K562 (cell line): ENCODE results near the gene TTLL3. TPM values are rescaled to one million over a fixed set of nuclear protein-coding genes. Genes with fewer than 3 reads are reported as not detected.

ENCODE experiments used
- ADNP ChIP-seq: fragments of 200-800 bp; sonication (Bioruptor generic); IDR thresholded peaks from 2 replicates; pipeline ENCODE4 v1.6.1; 2016; ENCODE audit warnings: missing genetic modification characterization, missing compliant biosample characterization
- CBX5 ChIP-seq: IDR thresholded peaks from 2 replicates; pipeline ENCODE4 v1.6.1; 2014; ENCODE audit warnings: low read depth, borderline replicate concordance
- CEBPZ ChIP-seq: fragments of 150-350 bp; IDR thresholded peaks from 2 replicates; pipeline ENCODE4 v1.6.1; 2014; ENCODE audit warnings: low read depth, mild to moderate bottlenecking, low read length, borderline replicate concordance
- CHD4 ChIP-seq: fragments of 200-600 bp; sonication (generic); IDR thresholded peaks from 3 replicates; pipeline ENCODE4 v1.6.1; 2012; ENCODE audit warnings: low read depth, mild to moderate bottlenecking, mixed read lengths, low read length, inconsistent platforms; ENCODE audit not compliant: insufficient read depth, insufficient replicate concordance, poor library complexity, severe bottlenecking
- E2F1 ChIP-seq: sonication (generic); formaldehyde crosslinking; IDR thresholded peaks from 2 replicates; pipeline ENCODE4 v1.8.1; 2023; ENCODE audit warnings: mild to moderate bottlenecking, missing genetic modification reagents, moderate library complexity
- FIP1L1 ChIP-seq: fragments of 200-400 bp; formaldehyde crosslinking; IDR thresholded peaks from 2 replicates; pipeline ENCODE4 v1.6.1; 2018; ENCODE audit warnings: mild to moderate bottlenecking, low read depth, low read length; ENCODE audit not compliant: poor library complexity, severe bottlenecking
- FOS ChIP-seq: IDR thresholded peaks from 3 replicates; pipeline ENCODE4 v1.6.1; 2011; ENCODE audit not compliant: insufficient read length; ENCODE audit errors: extremely low read depth
- GTF2F1 ChIP-seq: IDR thresholded peaks from 2 replicates; pipeline ENCODE4 v1.6.1; 2011; ENCODE audit warnings: low read depth, low read length, improper control_type of control experiment
- HDAC1 ChIP-seq, 2 experiments: fragments of 450-650 bp; IDR thresholded peaks; 2 replicates each; pipeline ENCODE4 v1.6.1; 2016 to 2017; ENCODE audit warnings: inconsistent platforms in 1 of 2, mild to moderate bottlenecking in 1 of 2, moderate library complexity in 1 of 2
- MLLT1 ChIP-seq, 2 experiments: fragments of 450-650 bp; IDR thresholded peaks; 2 replicates each; pipeline ENCODE4 v1.6.1; 2016
- RBBP5 ChIP-seq: fragments of 200-600 bp; sonication (generic); IDR thresholded peaks from 2 replicates; pipeline ENCODE4 v1.6.1; 2012; ENCODE audit warnings: borderline replicate concordance, mild to moderate bottlenecking, low read length, control low read depth, inconsistent platforms; ENCODE audit not compliant: insufficient read depth, poor library complexity, severe bottlenecking
- SIN3B ChIP-seq: fragments of 450-650 bp; IDR thresholded peaks from 2 replicates; pipeline ENCODE4 v1.6.1; 2017; ENCODE audit warnings: low read depth, mild to moderate bottlenecking, moderate library complexity
- SMAD4 ChIP-seq: fragments of 250-450 bp; sonication (Bioruptor Pico); conservative IDR thresholded peaks from 2 replicates; pipeline ENCODE4 v1.8.0; 2021; ENCODE audit warnings: inconsistent platforms, mild to moderate bottlenecking, moderate library complexity
- STAT5A ChIP-seq: IDR thresholded peaks from 2 replicates; pipeline ENCODE4 v1.6.1; 2012; ENCODE audit warnings: low read length, inconsistent platforms, borderline replicate concordance
- STAT6 ChIP-seq: sonication (generic); formaldehyde crosslinking; IDR thresholded peaks from 2 replicates; pipeline ENCODE4 v1.8.1; 2023; ENCODE audit warnings: mild to moderate bottlenecking, missing genetic modification reagents
- THRAP3 ChIP-seq: fragments of 450-650 bp; IDR thresholded peaks from 2 replicates; pipeline ENCODE4 v1.6.1; 2016; ENCODE audit warnings: mild to moderate bottlenecking, inconsistent platforms, borderline replicate concordance
- ZC3H11A ChIP-seq: IDR thresholded peaks from 2 replicates; pipeline ENCODE4 v1.6.1; 2012; ENCODE audit warnings: low read depth, low read length, improper control_type of control experiment
- ZNF124 ChIP-seq: sonication (generic); formaldehyde crosslinking; IDR thresholded peaks from 2 replicates; pipeline ENCODE4 v1.8.1; 2022; ENCODE audit warnings: missing genetic modification reagents
- polyA plus RNA-seq, 8 experiments: library from polyadenylated mRNA; depleted of rRNA in 4 of 8; stranded (reverse) in 5 of 8; unstranded in 3 of 8; fragments of >200 nt; fragmentation: Nextera tagmentation in 2 of 8; fragmentation: Illumina TruSeq in 1 of 8; extraction: Ambion mirVana in 2 of 8; extraction: Trizol in 1 of 8; gene quantifications; 2 replicates each; pipeline versions ENCODE4 v1.2.1 to v1.2.3, GENCODE V29; 2011 to 2014; ENCODE audit warnings: inconsistent platforms in 1 of 8, missing spikeins in 1 of 8
- total RNA-seq, 7 experiments: library from RNA; depleted of rRNA in 6 of 7; stranded (reverse); fragments of >200 nt in 6 of 7; fragmentation: Illumina TruSeq in 2 of 7; extraction: Trizol in 2 of 7; gene quantifications; 2 replicates each; pipeline versions ENCODE4 v1.2.1 to v1.2.3, GENCODE V29; 2011 to 2021; ENCODE audit warnings: low replicate concordance in 1 of 7

The TTLL3 gene
- total and polyA plus RNA-seq, 9 of the 15 experiments (the other 6 are each of a cell fraction or from before 2014, with no cell fraction given) = 8.9 to 106 (median 33.2) TPM

- TF ChIP-seq STAT6 (CRISPR knock-in tag) = peak; percentile 18; the same call in 1 of the 2 replicates
- no peak for TF ChIP-seq FOS
- no peak for TF ChIP-seq CHD4
- TF ChIP-seq ZNF124 (CRISPR knock-in tag) = no peak
- peak; percentile 29 for TF ChIP-seq FIP1L1
- TF ChIP-seq STAT5A = peak; percentile 34; the same call in 1 of the 2 replicates
- peak in 1 of 2 experiments; percentile 43; a peak in 1 of 4 replicates for TF ChIP-seq HDAC1 (IDR thresholded peaks at IDR 0.05)
- TF ChIP-seq THRAP3 = no peak
- TF ChIP-seq SMAD4 (CRISPR knock-in tag) = no peak; the same call in 1 of the 2 replicates
- peak; percentile 79 for TF ChIP-seq RBBP5
- no peak for TF ChIP-seq MLLT1 (IDR thresholded peaks at IDR 0.05)
- no peak; the same call in 1 of the 2 replicates for TF ChIP-seq GTF2F1
- no peak for TF ChIP-seq ADNP (tag)
- no peak for TF ChIP-seq CEBPZ
- TF ChIP-seq SIN3B = peak; percentile 40
- no peak for TF ChIP-seq CBX5
- no peak for TF ChIP-seq E2F1 (CRISPR knock-in tag)
- TF ChIP-seq ZC3H11A = no peak; the same call in 1 of the 2 replicates
These were observed 17.5 kb upstream of the TTLL3 start, which contains the start of the genes ARPC4 and TADA3 (continued) for GRCh38 chr3:9792405-9793160.
